BJ (cell line): ENCODE results near the gene MCTP1. TPM values are rescaled to one million over a fixed set of nuclear protein-coding genes. Genes with fewer than 3 reads are reported as not detected.

Experiments
- CTCF ChIA-PET: fragments of 350-600 bp; formaldehyde crosslinking; extraction: SDS; loops from one replicate; lab custom pipeline; 2021; ENCODE audit warnings: antibody characterized with exemption, inconsistent platforms; lab: Yijun Ruan, JAX
- POLR2A ChIA-PET: fragments of 300-600 bp; sonication (Branson Sonifier 250); formaldehyde crosslinking; extraction: SDS; loops from one replicate; lab custom pipeline; 2021; ENCODE audit warnings: antibody characterized with exemption; lab: Charles Lee
- DNase-seq: peaks from one replicate; pipeline ENCODE4 v3.0.0-alpha.2; 2011; ENCODE audit warnings: low read depth
- H3K27me3 ChIP-seq: 2 replicates; pipeline ENCODE4 v1.6.0; 2011; ENCODE audit warnings: low read length; ENCODE audit not compliant: control insufficient read depth, insufficient read depth
- H3K36me3 ChIP-seq: 2 replicates; pipeline ENCODE4 v1.5.1; 2011; ENCODE audit warnings: low read length; ENCODE audit not compliant: control insufficient read depth, insufficient read depth
- H3K4me3 ChIP-seq: 2 replicates; pipeline ENCODE4 v1.5.1; 2011; ENCODE audit warnings: low read depth, mild to moderate bottlenecking, control low read depth, low read length
- polyA plus RNA-seq: library from polyadenylated mRNA; depleted of rRNA; stranded (reverse); fragments of >200 nt; gene quantifications from 2 replicates; pipeline ENCODE4 v1.2.3, GENCODE V29; 2011
- TF ChIP-seq, protein P1 (sequence below): IDR thresholded peaks from 2 replicates; pipeline ENCODE4 v1.5.1; 2011; ENCODE audit warnings: low read depth, mild to moderate bottlenecking, control low read depth, inconsistent platforms, low read length, moderate library complexity; ENCODE audit not compliant: insufficient read depth

MCTP1 gene
- polyA plus RNA-seq, 1 experiment, result 0.02 TPM

DNA sequence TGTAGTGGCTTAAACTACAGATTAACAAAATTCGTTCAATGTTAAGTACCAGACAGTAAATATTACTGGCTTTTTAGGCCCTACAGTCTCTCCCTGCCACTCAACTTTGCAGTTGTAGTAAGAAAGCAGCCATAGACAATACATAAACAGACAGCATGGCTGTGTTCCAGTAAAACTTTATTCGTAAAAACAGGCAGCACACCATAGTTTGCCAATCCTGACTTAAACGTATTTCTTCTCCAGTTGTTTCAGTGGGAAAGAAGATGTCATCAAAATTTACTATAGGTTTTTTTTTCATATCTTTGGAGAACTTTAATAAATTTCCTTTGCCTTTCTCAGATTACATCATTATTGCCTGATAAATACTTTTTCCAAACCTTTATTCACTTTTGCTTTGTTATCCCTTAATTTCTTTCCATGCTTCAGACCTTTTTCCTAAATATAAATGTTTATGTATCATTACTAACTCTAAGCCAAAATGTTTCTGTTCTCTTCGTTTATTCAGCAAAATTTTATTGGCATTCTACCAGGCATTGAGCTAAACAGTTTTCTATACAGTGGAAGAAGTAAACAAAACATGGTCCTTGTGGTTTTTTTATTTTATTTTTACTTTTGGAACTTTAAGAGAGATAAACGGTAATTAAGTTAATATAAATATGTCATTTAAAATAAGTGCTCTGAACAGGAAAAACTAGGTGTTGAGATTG lies 601.9 kb downstream of the MCTP1 start:
- ChIA-PET POLR2A (no interaction called here), CTCF (interaction anchor here (0.9 kb wide), 1 partner anchor 16 kb away, joined by 3 read pairs; no protein-coding TSS in a partner anchor)
- TF ChIP-seq, protein P1, sequence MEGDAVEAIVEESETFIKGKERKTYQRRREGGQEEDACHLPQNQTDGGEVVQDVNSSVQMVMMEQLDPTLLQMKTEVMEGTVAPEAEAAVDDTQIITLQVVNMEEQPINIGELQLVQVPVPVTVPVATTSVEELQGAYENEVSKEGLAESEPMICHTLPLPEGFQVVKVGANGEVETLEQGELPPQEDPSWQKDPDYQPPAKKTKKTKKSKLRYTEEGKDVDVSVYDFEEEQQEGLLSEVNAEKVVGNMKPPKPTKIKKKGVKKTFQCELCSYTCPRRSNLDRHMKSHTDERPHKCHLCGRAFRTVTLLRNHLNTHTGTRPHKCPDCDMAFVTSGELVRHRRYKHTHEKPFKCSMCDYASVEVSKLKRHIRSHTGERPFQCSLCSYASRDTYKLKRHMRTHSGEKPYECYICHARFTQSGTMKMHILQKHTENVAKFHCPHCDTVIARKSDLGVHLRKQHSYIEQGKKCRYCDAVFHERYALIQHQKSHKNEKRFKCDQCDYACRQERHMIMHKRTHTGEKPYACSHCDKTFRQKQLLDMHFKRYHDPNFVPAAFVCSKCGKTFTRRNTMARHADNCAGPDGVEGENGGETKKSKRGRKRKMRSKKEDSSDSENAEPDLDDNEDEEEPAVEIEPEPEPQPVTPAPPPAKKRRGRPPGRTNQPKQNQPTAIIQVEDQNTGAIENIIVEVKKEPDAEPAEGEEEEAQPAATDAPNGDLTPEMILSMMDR, result no peak
- DNase-seq, result no peak
- Histone ChIP-seq H3K4me3 (no peak overlapping the region), H3K27me3 (no peaks in the 10 kb centered on the region), H3K36me3 (0 out of 2 replicates have a peak, but pooled peaks cover 1% of the 10 kb centered on the region)

DNA sequence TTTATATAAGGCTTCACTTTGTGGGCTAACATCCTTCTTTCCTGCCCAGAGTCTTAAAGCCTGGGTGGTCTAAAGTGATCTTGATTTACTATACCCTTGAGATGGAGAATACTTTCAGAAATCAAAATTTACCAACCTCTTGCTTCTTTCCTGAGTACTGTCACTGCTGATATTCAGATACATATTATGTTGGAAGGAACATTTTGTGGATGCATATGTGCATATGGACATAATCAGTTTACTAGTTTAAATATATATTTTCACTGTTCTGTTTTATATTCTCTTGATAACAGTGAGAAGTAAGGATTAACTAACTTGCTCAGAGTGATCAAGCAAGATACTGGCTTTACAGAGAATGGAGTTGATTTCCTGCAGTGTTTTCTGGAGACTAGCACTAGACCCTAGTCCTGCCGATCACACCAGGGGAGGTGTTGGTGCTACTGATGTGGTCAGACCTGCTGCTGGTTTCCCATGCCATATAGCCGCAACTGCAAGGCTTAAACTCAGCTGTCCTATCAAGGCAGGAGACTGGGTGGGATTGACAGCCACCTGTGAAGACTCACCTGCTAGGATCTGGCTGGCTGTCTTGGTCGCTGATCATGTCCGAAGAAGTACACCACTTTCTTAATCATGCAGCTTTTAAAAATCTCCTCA lies 608.8 kb downstream of the MCTP1 start:
- TF ChIP-seq, protein P1, result no peak
- Histone ChIP-seq H3K27me3 (no peaks in the 10 kb centered on the region), H3K36me3 (no peaks in the 10 kb centered on the region), H3K4me3 (no peak overlapping the region)
- no peak for DNase-seq
- CTCF ChIA-PET, result no interaction called here
- POLR2A ChIA-PET, result no interaction called here

DNA sequence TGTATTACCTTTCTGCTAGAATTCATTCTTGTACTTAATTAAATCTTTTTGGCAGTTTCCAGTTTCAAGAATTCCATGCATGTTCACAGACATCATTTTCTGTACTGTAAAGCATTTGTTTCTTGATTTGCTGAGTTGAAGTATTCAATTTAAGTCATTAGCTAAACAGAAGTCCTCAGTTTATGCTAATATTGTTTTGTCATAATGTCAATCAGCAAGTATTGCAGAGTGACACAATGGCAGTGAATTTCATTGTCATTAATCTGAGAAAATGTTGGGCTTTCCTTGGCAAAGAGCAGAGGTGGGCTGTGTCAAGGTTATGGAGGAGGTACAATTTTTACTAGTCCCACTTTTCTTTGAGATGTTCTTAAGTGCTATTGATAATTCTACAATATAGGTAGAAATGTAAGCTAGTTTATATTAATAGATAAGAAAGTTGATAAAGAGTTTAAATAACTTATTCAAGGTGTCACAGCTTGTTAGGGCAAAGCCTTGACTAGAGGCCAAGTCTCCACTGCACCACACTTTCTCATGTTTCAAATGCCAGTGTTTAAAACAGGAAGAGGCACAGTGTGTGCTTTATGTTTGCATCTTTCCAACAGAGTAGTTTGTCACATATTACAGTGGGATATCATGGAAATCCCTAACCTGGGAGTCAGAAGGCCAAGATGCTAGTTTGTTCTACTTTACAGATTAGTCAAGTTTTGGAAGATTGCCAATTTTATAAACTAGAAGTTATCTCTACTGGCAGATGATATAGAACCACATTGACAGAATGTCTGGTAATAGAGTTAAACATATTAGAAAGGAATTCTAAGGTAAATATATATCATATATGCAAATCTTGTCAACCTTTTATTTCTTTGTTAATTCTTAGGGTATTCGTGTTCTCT lies 610.2 kb downstream of the MCTP1 start:
- ChIA-PET POLR2A (no interaction called here), CTCF (interaction anchor here (0.9 kb wide), 1 partner anchor 19 kb away, joined by 4 read pairs; no protein-coding TSS in a partner anchor)
- H3K27me3 ChIP-seq, result no peaks in the 10 kb centered on the region
- no peaks in the 10 kb centered on the region for H3K36me3 ChIP-seq
- DNase-seq, result no peak
- TF ChIP-seq, protein P1, result no peak
- no peak overlapping the region for H3K4me3 ChIP-seq

DNA sequence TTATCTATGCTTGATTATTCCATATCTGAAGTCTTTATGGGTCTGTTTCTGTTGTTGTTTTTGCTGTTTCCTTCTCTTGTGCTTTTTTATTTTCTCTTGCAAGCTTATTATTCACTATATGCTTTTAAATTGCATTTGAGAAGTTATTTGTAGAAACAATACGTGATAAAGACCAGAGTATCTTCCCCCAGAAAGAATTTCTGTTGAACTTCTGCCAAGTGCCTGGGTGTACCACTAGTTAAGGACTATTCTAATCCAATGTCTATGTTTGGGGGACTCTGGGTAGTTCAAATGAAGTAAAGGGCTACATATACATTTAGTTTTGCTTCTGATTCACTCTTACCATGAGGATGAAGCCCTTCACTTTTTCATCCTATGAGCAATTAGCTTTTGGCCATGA lies 612.1 kb downstream of the MCTP1 start:
- H3K4me3 ChIP-seq, result no peak overlapping the region
- no peaks in the 10 kb centered on the region for H3K27me3 ChIP-seq
- TF ChIP-seq, protein P1, result no peak
- no peaks in the 10 kb centered on the region for H3K36me3 ChIP-seq
- POLR2A ChIA-PET, result no interaction called here
- CTCF ChIA-PET, result interaction anchor here (0.7 kb wide), 1 partner anchor 140 kb away, joined by 3 read pairs; no protein-coding TSS in a partner anchor
- DNase-seq, result no peak
